Activated effector memory CD4-positive, alpha-beta T cell treated with anti-CD3 and anti-CD28 coated beads, Interleukin-2, amount 50 U/mL, for 16 hours (primary cell): ENCODE data around the gene VTI1A.

ENCODE experiments used
- DNase-seq: peaks from one replicate; pipeline ENCODE4 v3.0.0-alpha.2; 2020

Gene VTI1A

GRCh38 chr10:112817981-112818777, 371.2 kb downstream of the VTI1A start:
- no peak for DNase-seq

DNA sequence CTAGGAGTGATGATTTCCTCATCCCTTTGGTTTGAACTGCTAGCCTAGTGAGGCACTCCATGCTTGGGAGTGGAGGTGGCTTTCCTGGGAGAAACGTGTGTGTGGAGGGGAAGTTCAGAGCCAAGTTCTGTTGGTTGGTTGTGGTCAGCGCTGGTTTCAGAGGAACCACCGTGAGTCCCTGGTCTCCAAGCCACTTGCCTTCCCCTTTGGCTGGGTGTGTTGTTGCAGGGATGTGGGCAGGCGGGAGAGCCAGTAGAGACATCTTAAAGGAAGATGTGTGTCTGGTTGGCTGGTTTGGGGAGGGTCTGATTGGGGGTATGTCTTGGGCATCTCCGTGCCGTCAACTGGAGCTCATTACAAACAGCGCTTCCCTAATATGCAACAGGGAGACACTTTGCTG, 372.2 kb downstream of the VTI1A start:
- DNase-seq, result no peak

DNA sequence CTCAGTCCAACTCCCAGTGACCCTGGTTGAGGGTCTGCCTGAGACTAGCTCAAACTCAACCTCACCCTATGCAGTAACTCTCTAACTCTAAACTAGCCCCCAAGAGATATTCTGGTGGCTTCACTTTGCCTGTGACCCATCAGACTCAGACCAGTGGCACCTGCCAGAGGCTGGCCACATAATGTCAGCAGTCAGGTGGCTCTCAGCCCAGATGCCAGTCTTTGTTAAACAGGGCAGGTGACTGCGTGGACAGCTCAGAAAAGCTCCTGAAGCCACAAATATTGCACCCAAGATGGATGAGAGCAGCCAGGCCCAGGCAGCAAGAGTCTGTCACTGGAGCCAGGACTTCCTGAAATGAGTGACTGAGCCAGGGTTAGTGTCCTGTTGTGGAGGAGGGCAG, 373.3 kb downstream of the VTI1A start:
- DNase-seq, result no peak

GRCh38 chr10:112821038-112821437, 374.0 kb downstream of the VTI1A start:
- no peak for DNase-seq

DNA sequence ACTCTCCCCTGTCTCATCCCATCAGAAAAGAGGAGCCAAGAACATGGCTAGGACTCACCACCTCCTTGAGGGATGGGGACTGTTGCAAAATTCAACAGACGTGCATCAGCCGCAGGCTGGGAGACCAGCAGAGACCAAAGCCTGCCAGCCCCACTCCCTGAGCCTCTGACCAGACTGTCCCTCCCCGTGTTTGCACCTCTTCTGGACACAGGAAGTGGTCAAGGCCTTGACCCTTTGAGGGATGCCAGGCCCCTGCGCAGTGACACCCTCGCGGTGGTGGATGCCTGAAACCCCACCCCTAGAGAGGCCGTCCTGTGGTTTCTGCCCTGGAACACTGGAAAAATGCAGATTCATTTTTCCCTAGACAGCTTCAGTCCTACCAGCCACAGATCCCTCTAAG, 374.6 kb downstream of the VTI1A start:
- no peak for DNase-seq

- DNase-seq, result no peak
Observed at GRCh38 chr10:112823007-112823406, 376.0 kb downstream of the VTI1A start.

DNA sequence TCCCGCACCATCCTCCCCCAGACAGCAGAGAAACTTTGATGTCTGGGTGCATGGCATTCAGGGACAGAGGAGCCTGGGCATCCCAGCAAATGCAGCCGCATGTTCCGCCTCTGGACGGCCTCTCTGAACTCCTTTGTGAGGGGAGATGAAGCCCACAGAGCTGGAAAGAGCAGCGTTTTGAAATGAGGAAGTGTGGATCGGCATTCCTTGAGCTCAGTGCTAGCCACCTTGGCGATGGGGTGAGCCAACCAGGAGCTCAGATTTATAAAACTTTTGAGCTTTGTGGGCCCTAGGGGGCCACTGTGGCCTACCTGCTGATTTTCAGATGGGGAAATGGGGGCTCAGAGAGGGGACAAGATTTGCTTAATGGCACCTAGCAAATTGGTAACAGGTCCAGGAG, 376.6 kb downstream of the VTI1A start:
- DNase-seq, result no peak

DNA sequence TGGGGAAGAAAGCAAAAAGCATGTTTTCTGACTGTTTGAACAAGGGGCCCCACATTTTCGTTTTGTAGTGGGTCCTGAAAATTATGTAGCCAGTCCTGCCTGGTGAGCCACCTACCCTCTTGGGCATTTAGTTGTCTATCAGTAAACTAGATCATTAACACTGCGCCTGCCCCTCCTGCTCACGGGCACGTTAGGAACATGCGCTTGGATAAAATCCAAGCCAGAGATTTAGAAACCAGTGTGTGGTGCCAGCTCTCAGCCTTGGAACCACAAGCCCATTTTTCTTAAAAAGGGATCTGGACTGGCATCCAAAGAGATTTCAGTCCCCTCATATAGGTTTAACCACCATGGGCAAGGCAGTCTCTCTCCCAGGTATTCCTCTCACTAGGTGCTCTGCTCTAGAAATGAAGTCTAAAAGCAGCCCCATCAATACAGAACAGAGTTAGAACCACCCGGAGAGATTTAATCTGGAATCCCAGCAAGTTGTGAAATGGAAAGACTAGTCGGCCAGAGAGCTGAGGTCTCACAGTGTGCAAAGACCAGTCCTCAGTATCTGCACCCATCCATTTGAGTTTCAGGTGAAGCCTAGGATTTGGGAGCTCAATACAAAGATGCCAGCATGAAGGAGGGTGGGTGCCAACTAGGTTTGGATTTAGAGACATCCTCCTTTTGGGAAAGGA, 379.1 kb downstream of the VTI1A start:
- DNase-seq, result no peak

GRCh38 chr10:112827086-112827485, 380.1 kb downstream of the VTI1A start:
- no peak for DNase-seq

DNA sequence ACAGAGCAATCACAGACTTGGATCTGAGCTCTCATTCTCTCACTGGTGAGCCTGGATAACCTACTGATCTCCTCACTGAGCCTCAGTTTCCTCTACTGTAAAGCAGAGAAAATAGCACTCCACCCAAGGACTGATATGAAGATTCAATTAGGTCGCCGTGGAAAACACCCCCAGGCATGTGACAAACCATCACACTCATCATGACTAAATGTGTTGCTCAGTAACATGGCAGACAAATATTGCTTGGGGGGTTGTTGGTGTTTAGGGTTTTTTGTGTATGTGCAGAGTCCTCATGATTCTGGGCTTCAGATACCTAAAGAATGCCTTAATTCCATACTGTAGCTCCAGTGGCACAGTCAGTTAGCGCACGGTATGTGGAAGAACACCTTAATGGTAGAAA, 380.9 kb downstream of the VTI1A start:
- no peak for DNase-seq

GRCh38 chr10:112831859-112832258, 384.8 kb downstream of the VTI1A start:
- DNase-seq, result no peak

DNA sequence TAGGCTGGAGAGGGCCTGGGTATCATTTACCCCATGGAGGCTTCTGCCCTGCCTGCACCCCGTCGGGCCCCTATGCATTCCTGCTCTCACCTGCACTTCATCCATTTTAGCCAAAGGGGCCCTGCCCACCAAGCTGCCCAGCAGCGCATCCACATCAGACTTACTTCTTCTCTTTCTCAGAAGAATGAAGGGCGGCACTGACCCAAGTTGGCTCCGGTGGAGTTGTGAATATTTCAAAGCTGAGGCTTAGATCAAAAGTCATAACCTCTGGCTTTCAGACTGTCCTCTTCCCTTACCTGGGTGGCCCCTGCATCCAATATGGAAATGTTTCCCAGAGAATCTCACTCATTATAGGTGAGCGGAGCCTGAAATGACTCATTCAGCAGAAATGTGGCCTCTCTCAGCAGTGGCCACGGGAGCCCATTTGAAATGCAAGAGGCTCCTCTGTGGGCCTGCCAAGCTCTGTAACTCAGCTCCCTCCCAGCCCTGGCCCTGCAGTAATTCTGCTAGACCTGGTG, 385.4 kb downstream of the VTI1A start:
- no peak for DNase-seq

DNA sequence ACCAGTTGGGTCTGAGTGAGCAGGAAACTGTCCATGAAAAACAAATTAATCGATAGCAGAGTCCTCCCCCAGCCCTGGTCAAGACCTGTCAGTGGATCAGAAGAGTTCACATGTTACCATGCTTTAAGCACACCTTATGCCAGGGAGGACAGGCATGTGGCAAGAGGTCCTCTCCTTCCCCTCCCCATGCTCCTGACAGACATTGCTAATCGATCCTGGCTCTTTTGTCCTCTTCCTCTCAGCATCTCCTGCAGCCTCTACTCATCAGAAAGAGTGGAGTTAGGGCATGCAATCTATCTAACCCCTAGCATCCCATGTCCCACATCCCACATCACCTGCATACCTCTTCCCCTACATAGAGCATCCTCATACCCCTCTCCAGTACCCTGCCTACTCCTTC, 385.9 kb downstream of the VTI1A start:
- DNase-seq, result no peak

DNA sequence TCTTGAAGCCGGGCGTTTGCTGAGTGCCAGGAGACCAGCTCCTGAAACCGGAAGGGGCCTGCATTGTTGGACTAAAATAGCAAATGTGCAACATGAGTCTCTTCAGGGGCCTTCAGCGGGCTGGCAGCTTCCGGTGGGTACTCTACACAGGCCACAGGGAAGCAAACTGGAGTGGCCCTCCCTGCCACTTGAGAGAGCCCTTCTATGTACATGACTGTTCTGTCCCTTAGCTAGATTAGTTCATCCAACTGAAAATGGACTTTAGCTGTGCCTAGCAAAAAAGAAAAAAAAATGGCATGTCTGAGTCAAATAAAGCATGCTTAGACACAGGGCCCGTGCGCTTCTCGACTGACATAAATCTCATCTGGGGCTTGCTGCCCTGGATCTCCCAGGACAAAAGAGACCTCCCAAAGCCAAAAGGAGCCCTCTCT, 387.8 kb downstream of the VTI1A start:
- no peak for DNase-seq

DNA sequence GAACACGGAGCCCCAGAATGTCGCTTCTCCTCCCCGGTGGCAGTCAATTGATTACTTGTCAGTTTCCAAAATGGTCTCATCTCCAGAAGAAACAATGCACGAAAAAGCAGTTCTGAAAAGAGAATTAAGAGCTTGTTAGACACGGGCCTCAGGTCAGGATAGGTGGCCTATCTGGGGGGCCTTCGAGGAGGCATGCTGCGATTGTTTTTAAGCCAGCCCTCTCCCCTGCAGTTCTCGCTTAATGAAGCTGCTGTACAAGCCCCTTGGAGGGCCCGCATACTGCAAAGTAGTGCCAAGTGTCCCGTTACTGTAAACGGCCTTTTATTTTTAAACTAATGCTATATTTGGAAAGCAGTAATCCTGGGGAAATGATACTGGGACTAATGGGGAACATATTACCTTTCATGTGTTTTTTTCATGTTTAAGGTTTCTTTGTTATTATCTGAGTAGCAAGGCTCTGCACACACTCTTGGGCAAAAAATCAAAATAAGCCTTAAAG, 388.3 kb downstream of the VTI1A start:
- DNase-seq, result no peak

GRCh38 chr10:112835944-112836451, 389.0 kb downstream of the VTI1A start:
- DNase-seq, result no peak

- DNase-seq, result peak; percentile 58
Observed at GRCh38 chr10:112838784-112839481, 391.9 kb downstream of the VTI1A start.

- peak; percentile 46 for DNase-seq
Observed at GRCh38 chr10:112839928-112840654, 393.1 kb downstream of the VTI1A start.

- DNase-seq, result no peak
Observed at GRCh38 chr10:112841549-112841948, 394.5 kb downstream of the VTI1A start.

- no peak for DNase-seq
Observed at GRCh38 chr10:112842832-112843360, 395.9 kb downstream of the VTI1A start.

GRCh38 chr10:112843623-112844022, 396.6 kb downstream of the VTI1A start:
- DNase-seq, result no peak
